ENCODE results near the gene EEPD1.

DNA sequence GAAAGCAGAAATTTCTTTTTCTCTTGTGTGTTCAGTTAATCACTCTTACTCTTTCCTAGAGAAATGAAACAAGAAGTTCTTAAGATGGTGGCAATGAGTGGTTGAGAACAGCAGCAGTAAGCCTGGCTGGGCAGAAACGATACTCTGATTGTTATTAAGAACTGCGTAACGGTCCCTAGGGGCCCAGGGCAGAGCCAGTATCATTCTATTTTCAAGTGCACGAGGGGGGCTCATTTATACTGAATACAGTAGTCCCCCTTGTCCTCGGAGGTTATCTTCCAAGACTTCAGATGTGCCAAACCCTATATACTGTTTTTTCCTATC lies 64.9 kb downstream of the EEPD1 start:
- no peak for TF ChIP-seq POLR2A (IDR thresholded peaks at IDR 0.05)
- TF ChIP-seq, protein P1, sequence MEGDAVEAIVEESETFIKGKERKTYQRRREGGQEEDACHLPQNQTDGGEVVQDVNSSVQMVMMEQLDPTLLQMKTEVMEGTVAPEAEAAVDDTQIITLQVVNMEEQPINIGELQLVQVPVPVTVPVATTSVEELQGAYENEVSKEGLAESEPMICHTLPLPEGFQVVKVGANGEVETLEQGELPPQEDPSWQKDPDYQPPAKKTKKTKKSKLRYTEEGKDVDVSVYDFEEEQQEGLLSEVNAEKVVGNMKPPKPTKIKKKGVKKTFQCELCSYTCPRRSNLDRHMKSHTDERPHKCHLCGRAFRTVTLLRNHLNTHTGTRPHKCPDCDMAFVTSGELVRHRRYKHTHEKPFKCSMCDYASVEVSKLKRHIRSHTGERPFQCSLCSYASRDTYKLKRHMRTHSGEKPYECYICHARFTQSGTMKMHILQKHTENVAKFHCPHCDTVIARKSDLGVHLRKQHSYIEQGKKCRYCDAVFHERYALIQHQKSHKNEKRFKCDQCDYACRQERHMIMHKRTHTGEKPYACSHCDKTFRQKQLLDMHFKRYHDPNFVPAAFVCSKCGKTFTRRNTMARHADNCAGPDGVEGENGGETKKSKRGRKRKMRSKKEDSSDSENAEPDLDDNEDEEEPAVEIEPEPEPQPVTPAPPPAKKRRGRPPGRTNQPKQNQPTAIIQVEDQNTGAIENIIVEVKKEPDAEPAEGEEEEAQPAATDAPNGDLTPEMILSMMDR (IDR thresholded peaks at IDR 0.05), result no peak
